Renal cortex interstitium (tissue), 11 donors: ENCODE results near the gene S1PR2. TPM values are rescaled to one million over a fixed set of nuclear protein-coding genes. Genes with fewer than 3 reads are reported as not detected.

ENCODE experiments used
- DNase-seq, 11 donors: peaks; one replicate each; pipeline ENCODE4 v3.0.0-alpha.2; 2013; ENCODE audit warnings: low read depth in 9 of 11, low spot score in 4 of 11; ENCODE audit errors: extremely low read depth in 1 of 11
- polyA plus RNA-seq, 3 donors: library from polyadenylated mRNA; unstranded; fragments of 120-200 nt; gene quantifications; one replicate each; pipeline ENCODE4 v1.2.1, GENCODE V29; 2013; ENCODE audit not compliant: insufficient read length in 3 of 3

Gene S1PR2
- polyA plus RNA-seq, 3 donors, result 10.2 to 13.0 (median 12.2) TPM

- no peak for DNase-seq
These were observed 589 bp upstream of the S1PR2 start for GRCh38 chr19:10231612-10232228.

- peak in 2 of 11 donors; percentile 35 to 36 for DNase-seq
These were observed 814 bp downstream of the S1PR2 start for GRCh38 chr19:10230173-10230860.

GRCh38 chr19:10228920-10229319, 2.2 kb downstream of the S1PR2 start:
- DNase-seq, result no peak

- no peak for DNase-seq
These were observed 2.7 kb downstream of the S1PR2 start for GRCh38 chr19:10228393-10228792.

- DNase-seq, result peak in 5 of 11 donors; percentile 47 to 74 (median 69)
These were observed 3.8 kb downstream of the S1PR2 start for GRCh38 chr19:10227026-10227971.

GRCh38 chr19:10226376-10227025, 4.6 kb downstream of the S1PR2 start:
- DNase-seq, result peak in 9 of 11 donors; percentile 65 to 88 (median 80)

- DNase-seq, result no peak
These were observed 5.1 kb downstream of the S1PR2 start for GRCh38 chr19:10226021-10226375.

- no peak for DNase-seq
These were observed 6.8 kb downstream of the S1PR2 start for GRCh38 chr19:10224337-10224736.

- no peak for DNase-seq
These were observed 7.5 kb downstream of the S1PR2 start for GRCh38 chr19:10223488-10224213.

- DNase-seq, result no peak
These were observed 8.8 kb downstream of the S1PR2 start for GRCh38 chr19:10222201-10222890.

- DNase-seq, result no peak
These were observed 10.4 kb downstream of the S1PR2 start for GRCh38 chr19:10220695-10221094.

- DNase-seq, result no peak
These were observed 11.5 kb downstream of the S1PR2 start for GRCh38 chr19:10219678-10220077.

- DNase-seq, result no peak
These were observed 14.0 kb downstream of the S1PR2 start for GRCh38 chr19:10217085-10217484.

GRCh38 chr19:10214784-10215183, 16.3 kb downstream of the S1PR2 start:
- no peak for DNase-seq

- DNase-seq, result no peak
These were observed 19.4 kb downstream of the S1PR2 start for GRCh38 chr19:10211691-10212090.

GRCh38 chr19:10211061-10211460, 20.1 kb downstream of the S1PR2 start:
- DNase-seq, result no peak

GRCh38 chr19:10209315-10209714, 21.8 kb downstream of the S1PR2 start:
- no peak for DNase-seq

- no peak for DNase-seq
These were observed 24.1 kb downstream of the S1PR2 start for GRCh38 chr19:10207026-10207425.
